ELF-1 (cell line): ENCODE measurements around the gene MBD5.

ENCODE experiments used
- DNase-seq: peaks from one replicate; pipeline ENCODE4 v3.0.0-alpha.2; 2016; ENCODE audit warnings: low read depth, low spot score

Gene MBD5

DNA sequence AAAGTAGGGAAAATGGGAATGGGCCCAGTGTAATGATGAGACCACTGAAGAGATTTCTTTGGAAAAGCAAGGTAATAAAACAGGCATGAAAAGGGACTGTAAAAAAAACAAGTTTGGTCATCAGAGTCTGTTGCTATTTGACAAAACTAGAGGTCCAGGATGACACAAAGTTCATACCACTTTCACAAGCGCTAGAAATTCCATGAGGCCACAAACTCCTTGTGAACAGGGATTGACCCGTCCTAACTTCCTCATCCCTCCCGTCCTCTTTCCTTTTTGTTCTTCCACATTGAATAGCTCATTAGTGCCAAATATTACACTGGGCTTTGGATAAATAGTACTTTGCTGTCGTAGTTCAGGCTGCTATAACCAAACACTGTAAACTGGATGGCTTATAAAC lies 434.9 kb downstream of the MBD5 start:
- no peak for DNase-seq

DNA sequence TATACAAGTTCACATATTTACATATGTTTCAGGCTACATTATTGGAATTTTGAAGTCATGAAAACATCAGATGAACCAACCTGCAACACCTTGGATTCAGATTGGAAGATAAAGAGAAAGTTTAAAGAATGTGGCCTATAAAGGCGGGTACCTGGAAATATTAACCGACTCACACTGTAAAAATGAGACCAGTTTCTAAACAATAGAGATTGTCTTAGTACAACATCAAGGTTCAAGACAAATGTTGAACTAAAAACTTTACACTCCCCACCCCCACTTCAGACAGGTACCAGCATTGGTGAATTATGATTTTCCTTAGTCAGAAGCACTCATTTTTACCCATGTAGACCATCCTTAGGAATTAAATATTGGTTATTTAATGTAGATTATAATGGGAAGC lies 437.3 kb downstream of the MBD5 start:
- DNase-seq, result no peak

DNA sequence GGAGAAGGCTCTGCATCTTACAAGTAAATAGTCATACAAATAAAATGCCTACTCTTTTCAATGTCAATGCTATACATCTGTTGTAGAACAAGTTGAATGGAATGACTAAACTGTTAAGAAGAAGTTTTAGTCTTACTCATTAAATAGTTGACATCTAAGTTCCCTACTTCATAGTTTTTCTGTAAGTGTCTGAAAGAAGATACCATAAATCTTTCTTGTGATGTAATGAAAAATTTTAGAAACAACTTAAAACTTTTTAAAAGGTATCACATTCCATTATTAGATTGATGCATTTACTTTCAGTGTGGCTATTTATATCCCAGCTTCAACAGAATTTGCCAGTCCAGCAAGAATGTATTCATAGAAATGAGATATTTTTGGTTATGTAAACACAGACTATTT lies 438.5 kb downstream of the MBD5 start:
- no peak for DNase-seq

DNA sequence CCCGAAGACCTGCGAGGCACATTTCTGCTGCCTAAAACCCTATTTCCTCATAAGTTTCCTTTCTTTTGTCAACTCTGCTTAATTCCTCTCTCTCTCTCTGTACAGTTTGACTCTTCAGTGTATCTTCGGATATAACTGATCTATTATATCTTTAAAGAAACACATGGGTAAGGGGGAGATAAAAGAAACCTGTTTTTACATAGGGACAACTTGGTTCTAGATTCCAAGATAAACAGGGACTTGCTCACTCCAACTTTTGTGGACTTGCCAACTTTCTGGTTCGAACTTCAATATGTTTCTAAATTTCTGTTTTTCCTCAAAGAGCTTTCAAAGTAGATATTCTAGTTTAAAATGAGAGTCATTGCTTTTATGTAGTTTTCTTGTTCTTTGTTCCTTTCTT lies 441.0 kb downstream of the MBD5 start:
- DNase-seq, result no peak

DNA sequence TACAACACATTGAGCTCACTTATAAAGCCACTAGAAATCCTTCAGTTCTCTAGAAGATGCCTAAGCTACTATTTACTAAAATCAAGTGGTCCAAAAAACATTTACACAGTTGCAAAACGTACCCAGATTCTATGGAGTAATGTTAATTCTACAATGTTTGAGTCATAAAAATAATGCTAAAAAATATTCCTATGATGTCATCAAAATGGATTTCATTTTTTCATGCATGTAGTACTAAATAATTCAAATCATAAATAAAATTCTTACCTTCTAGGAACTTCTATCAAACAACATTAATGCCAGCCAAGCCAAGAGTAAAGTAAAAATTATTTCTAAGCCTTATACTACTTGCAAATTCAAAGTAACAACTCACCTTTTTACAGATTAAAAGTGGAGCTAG lies 454.7 kb downstream of the MBD5 start:
- DNase-seq, result no peak

DNA sequence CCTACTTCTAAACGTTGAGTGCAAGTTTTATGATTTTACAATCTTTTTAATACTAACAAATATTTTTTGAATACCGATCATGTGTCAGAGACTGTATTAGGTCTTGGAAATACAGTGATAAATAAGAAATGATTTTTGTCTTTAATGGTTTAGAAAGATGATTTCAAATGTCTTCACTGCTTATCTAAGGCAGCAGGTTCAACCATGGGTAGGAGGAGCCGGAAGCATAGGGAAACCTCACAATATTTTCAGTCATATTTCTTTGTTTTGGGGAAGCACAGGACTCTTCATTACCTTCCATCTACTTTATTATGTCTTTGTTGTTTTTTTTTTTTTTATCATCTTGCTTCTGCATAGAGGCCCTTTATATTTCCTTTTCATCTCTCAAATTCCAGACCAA lies 458.5 kb downstream of the MBD5 start:
- no peak for DNase-seq

DNA sequence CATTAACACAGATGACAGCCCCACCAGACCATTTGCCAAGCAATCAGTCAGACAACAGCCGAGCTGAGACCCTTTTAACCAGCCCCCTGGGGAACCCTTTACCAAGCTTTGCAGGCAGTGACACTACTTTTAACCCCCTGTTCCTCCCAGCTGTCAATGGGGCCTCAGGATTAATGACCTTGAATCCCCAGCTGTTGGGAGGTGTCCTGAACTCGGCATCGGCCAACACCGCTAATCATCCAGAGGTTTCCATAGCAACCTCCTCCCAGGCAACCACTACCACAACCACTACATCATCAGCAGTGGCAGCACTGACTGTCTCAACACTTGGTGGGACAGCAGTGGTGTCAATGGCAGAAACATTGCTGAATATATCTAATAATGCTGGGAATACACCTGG lies 462.8 kb downstream of the MBD5 start:
- DNase-seq, result peak; percentile 27

DNA sequence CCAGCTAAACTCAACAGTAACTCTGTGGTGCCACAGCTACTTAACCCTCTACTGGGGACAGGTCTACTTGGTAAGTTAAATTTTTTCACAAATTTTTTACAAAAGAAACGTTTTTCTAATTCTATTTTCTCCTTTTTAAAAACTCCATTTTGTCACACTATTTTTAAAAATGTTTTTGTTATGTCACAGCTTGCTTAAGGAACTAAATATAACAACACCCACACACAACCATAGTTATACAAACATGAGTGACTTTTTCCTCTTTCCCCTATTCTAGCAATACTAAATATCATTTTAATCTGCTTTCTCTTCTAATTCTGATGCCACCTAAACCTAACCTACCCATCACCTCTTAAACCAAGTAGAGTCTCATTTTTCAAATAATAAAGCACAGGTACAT lies 463.2 kb downstream of the MBD5 start:
- DNase-seq, result no peak

DNA sequence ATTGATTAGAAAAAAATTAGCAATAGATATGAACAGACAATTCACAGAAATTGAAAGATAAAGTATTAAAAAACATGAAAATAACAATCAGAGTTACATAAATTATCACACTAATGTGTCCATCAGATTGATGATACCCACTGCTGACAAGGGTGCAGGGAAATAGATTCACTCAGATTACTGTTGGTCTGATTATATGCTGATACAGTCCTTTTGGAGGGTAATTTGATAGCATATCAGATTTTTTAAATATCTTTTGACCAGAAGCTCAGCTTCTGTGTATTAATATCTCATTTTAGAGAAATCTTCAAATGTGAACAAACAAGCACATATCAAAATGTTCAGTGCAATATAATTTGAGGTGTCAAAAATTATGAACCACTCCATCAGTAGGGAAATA lies 465.8 kb downstream of the MBD5 start:
- no peak for DNase-seq

DNA sequence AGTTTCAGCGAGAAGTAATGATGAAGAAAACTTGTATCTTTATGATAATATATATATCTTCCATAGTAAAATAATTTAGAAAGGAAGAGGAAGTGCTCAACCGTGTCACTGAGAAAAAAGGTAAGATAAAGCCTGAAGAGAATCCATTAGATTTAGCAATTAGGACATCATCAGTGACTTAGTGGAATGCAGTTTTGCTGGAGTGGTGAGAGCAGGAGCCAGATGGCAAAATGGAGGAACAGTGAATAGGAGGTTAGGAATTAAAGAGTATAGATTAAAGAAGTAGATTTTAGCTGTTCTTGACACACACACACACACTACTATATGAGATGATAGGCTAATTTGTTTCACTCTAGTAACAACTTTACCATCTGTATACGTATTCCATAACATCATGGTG lies 466.5 kb downstream of the MBD5 start:
- no peak for DNase-seq

DNA sequence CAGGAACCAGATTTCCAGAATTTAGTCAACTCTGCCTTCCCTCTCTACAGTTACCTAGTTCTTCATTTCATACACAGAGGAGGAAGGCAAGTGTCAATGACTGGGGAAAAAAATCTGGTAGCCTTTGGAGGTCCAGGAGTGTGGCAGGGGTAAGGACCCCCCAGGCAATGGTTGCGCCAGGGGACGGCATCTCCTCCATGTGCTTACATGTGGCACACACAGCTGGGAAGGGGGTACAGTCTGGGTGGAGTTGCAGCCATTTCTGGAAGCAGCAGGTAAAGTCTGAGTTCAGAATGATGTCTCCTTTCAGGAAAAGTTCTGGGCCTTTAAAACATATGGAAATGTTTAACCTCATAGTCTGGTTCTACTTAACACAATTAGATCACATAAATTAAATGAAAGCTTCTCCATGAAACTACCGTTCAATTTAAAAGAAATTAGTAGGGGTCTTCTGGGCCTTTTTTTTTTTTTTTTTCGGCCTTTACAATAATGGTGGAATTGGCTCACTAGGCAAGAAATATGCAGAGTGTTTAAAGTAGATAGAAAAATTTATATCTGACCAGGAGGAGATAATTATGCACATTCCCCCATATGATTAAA lies 470.0 kb downstream of the MBD5 start:
- no peak for DNase-seq

DNA sequence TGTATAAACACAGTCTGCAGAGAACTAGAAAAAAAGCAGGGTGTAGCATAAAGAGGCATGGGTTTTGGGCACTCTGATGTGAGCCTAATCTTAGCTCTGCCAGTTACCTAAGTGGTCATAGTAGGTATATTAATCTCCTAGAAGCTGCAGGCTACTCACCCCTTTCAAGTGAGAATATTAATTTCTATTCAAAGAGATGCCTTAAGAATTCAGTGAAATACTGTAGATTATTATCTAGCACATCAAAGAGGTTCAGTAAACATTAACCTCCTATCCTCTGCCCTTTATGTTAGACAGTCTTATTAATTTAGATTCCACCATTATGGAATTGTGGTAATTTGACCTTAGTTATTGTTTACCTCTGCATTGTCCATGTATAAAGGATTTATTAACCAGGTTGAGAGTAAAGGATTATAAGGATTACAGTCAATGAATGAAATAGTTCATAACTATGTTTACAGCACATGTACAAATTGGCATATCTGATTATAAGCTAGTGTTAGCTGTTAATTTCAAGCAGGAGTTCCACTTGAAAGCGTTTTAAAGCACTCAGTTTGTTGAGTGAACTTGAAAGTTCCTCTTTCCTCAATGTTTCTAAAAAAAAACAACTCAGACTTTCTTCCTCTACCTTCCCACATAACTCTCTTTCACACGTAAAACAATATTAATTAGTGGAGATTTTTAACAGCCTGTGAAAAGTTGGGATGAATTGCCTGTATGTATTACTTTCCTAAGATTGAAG lies 473.1 kb downstream of the MBD5 start:
- DNase-seq, result no peak

DNA sequence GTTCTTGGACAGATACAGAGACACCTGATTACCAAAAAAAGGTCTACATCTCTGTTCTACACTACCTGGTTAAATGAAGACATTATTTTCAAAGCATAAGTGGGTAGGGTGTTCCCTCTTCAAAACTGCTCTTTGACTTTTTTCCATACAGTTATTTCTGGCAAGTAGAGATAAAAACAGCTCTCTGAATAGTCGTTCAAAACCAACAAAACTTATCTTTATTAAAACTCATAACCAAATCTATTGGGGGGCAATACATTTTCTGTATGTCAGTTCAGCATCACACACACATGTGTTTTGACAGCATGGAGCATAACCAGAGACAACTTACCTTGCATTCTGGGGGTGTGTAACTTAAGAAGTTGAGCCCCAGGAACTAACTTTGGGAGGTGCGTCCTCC lies 474.7 kb downstream of the MBD5 start:
- DNase-seq, result no peak

DNA sequence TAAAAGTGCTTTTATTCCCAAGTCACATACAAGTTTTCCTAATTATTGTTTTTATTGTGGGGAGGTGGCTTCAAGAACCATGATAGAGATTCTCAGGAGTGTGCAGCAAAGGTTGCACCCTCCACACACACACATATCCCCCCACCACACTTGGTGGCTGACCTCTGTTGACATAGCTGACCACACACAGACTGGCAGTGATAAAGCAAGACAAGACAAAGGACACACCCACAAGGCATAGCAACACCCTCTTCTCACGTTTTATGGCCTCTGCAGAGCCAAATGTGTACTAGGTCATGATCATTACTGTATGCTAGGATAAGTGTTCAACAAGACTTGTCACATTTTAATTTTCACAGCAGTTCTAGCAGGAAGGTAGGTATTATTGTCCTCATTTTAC lies 480.7 kb downstream of the MBD5 start:
- DNase-seq, result no peak

DNA sequence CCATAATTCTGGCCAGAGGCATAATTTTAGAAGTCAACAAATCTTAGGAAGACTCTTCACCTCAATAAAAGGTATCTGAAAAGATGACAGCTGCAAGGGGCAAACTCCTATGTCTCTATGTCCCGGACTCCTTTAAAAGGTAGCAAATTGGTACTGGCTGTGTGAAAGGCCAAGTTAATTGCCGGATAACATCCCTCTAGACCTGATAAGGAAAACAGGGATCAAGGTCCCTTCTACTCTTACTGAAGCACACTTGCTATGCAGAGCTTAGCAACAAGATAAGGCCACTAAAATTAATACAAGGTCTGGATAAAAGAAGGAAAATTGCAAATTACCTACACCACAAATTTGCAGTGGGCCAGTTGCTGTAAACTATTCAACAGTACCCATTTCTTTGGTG lies 482.6 kb downstream of the MBD5 start:
- DNase-seq, result no peak

DNA sequence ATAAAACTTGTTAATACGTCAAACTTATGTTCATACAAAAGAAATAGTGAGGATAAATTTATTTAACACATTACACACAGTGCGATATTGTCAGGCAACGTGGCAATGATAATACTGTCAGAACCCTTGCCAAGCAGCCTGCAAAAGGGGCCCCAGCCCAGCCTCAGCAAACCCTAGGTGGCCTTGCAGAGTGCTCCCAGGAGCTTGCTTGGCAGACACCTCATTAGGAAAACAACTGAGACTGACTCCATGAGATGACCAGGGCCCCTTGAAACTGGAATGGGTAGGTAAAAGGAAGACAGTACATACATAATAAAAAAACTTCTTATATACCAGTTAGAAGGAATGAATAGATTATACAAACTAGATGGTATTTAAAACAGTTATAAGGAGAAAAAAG lies 487.1 kb downstream of the MBD5 start:
- DNase-seq, result no peak

DNA sequence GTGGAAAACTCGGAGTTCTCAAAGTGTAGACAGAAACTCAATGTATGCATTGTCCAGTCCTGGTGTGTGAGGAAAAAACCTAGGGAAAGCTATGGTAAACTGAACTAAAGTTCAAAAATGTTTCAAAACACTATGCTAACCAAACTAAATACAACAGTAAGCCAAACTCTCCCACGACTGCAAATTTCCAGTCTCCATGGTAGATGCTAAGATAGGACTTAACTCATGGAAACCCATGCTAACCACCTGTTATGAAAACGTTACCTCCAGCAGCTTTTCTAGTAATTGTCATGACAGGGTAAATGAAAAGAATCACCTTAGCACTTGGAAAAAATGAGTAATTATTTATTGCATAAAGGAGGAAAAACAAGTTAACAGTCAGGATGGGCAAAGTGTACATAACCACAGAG lies 488.0 kb downstream of the MBD5 start:
- DNase-seq, result no peak

DNA sequence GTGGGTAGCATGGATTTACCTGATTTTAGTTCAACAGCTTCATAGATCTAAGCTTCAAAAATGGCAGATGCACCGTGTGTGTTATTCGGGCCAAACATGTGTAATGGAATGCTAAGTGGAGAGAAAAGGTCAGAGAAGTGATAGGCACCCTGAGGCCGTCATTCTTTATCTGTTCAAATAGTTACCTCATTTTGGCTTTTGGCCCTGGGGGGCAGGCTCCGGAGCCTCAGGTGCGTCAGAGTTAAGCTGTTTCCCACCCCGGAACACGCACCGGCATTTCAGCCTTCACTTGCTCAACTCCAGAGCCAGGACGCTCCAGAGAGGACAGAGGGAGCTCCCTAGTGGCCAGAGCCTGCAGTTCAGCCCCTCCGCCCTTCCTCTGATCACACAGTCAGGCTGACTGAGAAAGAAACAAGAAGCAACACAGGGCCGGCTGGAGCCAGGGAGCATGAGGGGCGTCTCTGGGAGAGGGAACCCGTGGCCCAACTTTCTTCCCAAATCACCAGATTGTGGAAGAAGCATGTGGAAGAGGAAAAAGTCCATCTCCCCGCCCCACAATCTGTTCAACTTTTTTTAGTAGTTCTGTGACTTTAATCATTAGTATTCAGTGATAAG lies 488.5 kb downstream of the MBD5 start:
- peak; percentile 96 for DNase-seq

DNA sequence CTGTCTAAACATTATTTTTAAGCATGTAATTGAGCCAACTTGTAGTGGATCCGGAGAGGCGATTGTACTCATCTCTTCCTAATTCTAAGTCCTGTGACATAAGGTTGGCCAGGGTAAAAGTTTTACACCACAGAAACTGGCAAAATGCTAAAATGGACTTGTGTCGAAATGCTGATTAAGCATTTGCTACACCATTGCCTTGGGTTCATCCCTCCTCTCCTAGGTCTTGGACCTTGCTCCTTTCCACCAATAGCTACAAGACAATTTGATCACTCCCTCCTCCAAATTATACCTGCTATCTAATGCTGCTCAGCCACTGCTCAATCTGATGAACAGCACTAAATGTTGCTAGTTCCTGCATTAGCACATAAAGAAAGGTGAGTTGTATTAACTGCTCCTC lies 491.0 kb downstream of the MBD5 start:
- no peak for DNase-seq

DNA sequence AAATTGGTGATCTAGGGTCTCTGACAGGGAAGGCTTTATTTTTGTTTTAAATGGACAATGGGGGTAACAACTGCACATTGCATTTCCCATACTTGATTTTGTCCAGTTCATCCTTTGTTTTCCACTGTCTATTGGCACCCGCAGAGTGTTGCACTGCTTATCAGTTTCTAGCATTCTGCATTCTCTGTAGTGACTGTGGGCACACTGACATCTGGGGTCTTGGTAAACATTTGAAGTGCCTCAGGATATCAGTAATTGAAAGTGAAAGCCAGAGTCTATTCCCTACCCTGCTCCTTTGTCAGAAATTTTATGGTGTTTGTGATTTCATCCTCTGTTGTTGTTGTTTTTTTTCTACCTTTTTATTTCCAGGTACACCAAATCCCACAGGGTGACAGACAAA lies 491.6 kb downstream of the MBD5 start:
- no peak for DNase-seq

DNA sequence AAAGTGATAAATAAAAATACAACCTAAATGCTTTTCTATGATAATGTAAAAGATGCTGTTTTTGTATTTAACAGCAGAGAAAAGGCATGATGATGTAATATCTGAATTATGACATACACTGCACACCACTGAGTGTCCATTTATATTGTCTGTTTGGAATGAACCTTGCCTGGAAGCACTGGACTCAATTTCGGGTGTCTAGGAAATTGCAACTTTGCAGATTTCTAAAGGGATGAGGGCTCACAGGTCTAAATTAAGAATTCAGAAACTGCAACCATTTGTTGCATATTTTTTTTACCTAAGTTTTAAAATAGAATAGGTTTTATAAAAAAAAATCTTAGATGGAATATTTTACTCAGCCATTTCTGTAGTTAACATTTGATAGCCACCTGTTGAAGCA lies 492.5 kb downstream of the MBD5 start:
- no peak for DNase-seq

DNA sequence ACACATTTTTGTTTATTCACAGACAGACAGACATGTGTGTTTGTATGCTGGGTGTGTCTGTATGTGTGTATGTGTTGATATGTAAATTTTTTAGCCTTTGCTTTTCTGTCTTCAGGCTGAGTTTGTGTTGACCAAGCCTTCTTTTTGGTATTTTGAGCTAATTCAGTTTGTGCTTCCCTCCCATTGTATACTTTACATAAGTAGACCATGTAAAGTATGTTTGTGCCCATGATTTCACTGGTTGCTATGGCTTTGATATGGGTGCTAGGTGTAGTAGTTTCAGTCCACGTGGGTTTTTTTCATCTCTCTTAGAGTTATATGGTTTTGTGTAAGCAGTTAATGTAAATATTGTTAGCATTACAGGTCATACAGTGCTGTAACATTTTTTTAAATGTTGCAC lies 494.2 kb downstream of the MBD5 start:
- no peak for DNase-seq

DNA sequence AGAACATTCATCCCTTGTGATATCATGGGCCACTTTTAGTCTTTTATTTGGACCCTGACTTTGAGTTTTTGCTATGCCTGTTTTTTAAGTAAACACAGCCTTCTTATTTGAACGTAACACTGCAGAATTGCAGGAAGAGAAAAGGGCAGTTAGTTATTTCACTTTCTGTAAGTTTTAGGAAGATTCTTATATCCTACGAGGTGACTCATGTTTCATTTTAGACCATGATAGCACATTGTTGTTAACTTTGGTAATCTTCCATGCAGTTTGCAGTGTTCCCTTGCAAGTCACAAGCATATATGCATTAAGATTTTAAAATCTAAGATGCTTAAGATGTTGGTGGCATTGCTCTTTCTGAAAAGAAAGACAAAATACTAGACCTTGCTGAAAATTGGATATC lies 495.1 kb downstream of the MBD5 start:
- DNase-seq, result no peak
